NCI-H1105 (cell line): Measurements from ENCODE around the gene TYW5.
A peak's percentile ranks its signal among the peaks of the same experiment; 100 is the strongest.
"Not testable (repeated sequence)": the region's sequence is repeated elsewhere in the genome, so short reads cannot be mapped to it uniquely, and the experiment has no call there.

Source experiments
- DNase-seq: peaks from one replicate; lab custom pipeline; 2025; lab: John Stamatoyannopoulos, UW

Gene TYW5

DNA sequence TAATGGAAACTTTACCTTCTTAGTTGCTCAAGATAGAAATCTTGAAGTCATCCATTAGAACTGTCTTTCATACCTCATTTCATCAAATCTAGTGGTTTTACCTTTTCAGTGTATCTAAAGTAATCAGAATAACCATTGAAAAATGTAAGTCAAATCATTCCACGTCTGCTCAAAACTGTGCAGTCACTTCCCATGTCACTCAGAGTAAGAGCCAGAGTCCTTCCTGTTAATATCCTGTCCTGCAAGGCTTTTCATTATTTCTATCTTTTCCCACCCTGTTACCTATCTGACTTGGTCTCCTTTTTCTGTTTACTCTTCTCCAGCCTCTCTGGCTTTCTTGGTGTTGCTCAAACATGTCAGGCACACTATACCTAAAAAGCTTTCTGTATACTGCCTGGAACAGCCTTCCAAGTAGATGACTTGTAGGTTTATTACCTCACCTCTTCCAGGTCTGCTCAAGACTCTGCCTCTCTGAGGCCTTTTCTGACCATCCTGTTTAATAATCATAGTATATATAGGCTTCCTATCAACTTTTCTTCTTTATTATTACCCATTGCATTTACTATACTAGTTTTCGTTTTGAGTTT lies 40.8 kb downstream of the TYW5 start:
- no peak for DNase-seq

DNA sequence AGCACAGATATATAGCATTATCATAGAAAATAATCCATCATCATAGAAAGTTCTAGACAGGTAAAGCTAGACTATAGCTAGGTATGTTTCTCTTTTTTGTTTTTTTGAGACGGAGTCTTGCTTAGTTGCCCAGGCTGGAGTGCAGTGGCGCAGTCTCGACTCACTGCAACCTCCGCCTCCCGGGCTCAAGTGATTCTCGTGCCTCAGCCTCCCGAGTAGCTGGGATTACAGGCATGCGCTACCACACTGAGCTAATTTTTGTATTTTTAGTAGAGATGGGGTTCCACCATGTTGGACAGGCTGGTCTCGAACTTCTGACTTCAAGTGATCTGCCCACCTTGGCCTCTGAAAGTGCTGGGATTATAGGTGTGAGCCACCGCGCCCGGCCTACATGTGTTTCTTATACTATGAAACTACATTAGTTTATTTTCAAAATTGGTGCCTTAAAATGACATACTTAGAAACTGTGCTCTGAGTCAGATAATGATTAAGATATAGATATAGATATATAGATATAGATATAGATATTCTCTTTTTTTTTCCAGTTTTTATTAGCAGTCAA lies 42.7 kb downstream of the TYW5 start:
- DNase-seq, result not testable (repeated sequence)

DNA sequence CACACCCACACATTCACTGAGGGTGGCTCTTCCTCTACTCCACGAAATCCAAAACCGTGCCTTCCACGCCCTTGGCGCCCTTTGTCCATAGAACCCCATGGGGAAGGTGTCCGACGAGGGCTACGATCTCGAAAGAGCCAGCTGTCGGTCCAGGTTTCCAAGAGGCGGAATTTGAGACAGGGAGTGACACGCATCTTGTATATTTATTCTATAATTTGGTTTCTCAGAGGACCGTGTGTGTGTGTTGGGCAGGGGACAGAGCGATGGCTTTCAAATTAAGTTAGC lies 43.5 kb downstream of the TYW5 start:
- DNase-seq, result no peak

DNA sequence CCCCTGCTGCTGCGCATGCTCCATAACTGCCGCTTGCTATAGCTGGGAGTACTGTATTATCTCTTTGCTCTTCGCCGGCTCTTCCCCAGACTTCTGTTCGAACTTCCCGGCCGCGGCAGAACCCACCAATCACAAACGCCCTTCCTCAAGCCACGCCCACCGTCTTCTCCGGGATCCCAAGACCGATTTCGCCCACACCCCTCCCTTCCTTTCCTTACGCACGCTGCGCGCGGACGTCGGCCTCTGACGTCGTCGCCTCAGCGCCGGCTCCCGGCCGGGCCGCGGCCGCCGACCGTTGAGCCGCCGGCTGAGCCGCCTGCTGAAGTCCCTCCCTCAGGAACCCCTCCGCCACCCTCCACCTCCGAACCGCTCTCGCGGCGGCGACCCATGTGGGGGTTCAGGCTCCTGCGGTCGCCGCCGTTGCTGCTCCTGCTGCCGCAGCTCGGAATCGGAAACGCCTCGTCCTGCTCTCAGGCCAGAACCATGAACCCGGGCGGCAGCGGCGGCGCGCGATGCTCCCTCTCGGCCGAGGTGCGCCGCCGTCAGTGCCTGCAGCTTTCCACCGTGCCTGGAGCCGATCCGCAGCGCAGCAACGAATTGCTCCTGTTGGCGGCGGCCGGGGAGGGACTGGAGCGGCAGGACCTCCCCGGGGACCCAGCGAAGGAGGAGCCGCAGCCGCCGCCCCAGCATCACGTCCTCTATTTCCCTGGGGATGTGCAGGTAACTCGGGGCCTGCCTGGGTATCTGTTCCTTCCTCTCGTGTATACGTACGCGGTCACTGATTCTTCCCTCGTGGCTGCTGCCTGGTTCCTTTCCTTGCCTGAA lies 44.0 kb downstream of the TYW5 start, which contains the start of gene C2orf69:
Gene C2orf69 (plus strand): TSS at position 242 of the 825 bp plus-strand sequence. CDS start 146 bp downstream, at position 388.
- peak; percentile 94 for DNase-seq

DNA sequence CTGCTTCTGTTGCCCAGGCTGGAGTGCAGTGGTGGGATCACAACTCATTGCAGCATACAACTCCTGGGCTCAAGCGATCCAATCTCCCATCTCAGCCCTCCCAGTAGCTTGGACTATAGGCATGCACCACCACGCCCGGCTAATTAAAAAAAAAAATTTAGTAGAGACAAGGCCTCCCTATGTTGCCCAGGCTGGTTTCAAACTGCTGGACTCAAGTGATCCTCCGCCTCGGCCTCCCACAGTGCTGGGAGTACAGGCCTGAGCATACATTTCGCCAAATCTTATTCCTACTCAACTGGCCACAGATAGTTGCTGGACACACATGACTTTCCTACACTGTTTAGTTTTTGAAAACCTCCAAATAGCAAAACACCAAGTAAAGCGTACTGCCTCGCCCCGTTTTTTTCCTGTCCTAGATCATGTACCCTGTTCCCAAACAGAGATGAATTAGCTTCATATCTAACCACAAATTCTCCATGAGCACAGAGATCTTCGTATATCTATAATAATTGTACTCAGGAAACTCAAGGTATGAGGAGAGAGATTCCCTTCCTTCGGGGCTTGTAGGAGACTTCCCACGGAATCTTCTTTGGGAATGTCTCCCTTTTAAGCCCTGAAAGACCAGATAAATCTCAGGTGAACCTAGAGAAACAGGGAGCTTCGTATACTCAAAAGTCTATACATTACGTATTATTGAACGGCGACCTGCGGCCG lies 44.8 kb downstream of the TYW5 start:
- no peak for DNase-seq

DNA sequence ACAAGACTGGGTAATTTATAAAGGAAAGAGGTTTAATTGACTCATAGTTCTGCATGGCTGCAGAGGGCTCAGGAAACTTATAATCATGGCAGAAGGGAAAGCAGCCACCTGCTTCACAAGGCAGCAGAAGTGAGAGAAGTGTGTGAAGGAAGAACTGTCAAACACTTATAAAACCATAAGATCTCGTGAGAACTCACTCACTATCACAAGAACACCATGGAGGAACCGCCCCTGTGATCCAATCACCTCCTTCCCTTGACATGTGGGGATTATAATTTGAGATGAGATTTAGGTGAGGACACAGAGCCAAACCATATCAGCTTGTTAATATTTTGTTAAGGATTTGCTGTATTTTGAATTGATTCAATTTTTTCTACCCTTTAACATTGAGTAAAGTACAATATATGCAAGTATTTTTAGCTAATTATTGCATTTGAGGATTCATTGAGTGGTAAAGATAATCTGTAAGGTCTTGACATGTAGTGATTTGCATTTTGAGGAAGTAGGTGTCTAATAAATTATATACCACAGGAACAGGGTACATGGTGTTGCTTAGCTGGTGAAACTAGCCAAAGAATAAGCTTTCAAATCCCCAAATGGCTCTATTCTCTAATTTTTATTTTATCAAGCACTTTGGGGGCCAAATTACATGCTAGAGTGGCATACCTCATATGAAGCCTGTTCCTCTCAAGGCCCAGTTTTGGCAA lies 48.1 kb downstream of the TYW5 start:
- DNase-seq, result no peak

DNA sequence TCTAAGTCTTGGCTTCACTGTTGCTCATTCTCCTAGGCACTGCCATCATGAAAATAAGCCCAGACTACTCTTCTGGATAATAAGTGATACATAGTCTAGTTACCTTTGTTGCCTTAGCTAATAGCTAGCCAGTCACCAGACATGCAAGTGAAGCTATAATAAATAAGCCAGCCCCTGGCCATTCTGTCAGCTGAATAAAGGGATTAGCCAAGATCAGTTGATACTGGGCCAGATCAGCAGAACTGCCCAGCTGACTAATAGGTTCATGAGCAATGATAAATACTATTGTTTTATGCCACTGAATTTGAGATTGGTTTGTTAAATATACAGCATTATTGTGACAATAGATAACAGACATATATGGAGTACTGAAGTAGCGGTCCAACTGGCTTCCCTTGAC lies 52.2 kb downstream of the TYW5 start:
- no peak for DNase-seq

DNA sequence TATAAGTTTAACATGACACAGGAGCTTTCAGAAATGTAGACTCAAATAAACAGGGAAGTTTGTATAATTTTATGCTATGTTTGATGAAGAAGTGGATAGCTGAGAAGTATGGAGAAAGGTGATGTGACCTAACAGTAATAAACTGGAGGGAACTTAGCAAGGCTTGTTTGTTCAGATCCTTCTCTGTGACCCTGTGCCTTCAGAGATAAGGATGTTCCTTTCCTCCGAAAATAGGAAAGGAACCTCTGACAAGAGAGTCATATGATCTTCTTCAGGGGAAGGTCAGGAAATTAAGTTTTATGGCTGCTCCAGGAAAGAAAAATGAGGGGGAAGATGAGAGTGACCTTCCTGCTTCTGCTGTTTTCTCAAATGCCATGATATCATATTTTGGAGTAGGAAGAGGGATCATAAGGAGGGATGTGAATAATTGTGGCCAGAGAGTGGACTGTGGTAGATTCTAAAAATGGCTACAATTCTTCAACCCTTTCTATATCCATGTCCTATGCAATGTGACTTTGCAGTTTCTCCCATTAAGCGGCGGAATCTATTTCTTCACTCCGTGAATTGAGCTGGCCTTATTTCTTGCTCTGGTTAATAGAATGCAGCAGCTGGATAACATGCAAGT lies 52.7 kb downstream of the TYW5 start:
- no peak for DNase-seq

DNA sequence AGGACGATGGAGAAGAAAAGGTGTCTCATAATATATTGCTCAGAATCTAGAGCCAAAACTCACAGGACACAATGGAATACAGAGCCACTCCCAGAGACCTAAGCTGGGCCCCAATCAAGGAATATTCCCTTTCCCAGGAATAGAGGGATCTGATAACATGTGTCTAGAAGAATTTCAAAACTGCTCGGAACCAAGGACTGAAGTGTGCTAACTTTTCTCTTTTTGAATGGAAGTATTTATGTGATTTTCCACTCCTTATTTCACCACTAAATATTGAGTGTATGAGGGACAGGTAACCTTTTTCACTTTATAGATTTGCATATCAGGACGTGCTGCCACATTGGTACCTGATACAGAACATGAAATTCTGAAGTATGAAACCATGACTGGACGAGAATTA lies 53.3 kb downstream of the TYW5 start:
- no peak for DNase-seq

DNA sequence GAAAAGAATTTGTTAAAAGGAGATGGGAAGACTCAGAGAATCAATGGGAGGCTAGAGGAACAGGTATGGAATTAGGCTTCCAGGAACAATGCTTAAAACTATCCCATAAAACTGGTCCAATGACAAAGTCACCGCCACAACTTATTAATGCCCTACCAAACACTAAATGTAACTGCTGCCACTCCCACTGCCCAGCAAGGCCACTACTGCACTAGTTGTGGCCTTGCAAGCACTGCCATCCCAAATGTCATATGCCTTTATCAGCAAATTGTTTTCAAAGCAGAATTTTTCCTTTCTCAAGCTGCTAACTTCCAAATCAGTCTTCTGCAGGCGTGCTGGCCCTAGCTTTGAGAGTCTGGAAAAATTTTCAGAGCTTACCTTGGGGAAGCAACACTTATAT lies 58.7 kb downstream of the TYW5 start:
- DNase-seq, result no peak

DNA sequence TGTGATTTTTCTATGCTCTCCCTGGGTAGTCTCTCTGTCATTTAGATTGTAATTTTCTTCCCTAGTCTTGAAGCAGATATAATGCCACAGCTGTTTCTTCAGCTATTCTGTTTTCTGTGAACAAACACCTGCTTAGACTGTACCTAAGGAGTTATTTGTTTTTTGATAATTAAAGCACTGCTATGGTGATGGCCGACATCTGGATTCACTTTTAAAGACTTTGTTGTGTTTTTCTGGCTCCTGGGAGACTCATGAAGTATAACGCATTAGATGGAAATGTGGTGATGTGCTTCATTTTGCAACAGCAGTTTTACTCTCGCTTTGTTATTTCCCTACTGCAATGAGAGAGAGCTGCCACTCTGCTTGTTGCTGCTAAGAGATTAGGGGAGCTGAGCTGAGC lies 59.9 kb downstream of the TYW5 start:
- DNase-seq, result no peak

DNA sequence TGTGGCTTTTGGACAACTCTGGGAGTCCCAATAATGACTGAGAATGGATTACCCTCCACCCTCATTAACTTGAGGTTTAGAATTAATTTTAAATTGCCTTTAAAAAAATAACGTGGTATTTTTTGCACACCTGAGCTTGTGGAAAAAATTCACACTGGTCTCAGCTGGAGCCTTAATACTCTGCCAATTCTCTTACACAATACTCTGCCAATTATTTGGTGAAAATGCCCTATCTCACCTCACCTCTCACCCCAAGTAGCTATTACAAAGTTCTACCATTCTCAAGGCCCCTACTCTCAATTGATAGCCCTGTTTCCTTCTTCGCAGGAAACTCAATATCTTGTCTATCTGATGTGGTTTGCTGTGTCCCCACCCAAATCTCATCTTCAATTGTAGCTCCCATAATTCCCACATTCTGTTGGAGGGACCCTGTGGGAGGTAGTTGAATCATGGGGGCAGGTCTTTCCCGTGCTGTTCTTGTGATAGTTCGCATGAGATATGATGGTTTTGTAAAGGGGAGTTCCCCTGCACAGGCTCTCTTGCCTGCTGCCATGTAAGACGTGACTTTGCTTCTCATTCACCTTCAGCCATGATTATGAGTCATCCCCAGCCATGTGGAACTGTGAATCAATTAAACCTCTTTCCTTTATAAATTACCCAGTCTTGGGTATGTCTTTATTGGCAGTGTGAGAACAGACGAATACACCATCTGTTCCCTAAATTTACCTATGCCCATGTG lies 71.6 kb downstream of the TYW5 start:
- DNase-seq, result no peak

DNA sequence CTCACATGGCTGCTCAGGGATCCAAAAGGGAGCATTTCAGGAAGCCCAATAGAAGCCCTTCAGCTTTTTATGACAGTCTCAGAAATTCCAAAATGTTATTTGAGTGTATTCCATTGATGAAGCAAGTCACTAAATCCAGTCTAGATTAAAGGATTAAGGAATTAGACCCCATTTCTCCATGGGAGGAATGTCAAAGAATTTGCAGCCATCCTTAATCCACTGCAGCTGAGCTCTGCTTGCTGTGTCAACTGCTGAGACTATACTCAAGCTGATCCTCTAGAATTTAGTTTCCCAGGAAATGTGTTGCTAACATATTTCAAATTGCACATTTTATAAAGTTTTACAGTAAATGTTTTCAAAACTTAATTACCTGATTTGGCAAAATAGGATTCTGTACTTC lies 72.6 kb downstream of the TYW5 start:
- DNase-seq, result no peak
